Fibroblast of lung (primary cell): Measurements from ENCODE around the gene DGAT2. TPM values are rescaled to one million over a fixed set of nuclear protein-coding genes. Genes with fewer than 3 reads are reported as not detected.

Experiments
- DNase-seq, 2 donors: peaks; one replicate each; pipeline versions ENCODE4 v3.0.0 to v3.0.0-alpha.2; 2010; ENCODE audit warnings: low read depth in 2 of 2
- H2AFZ ChIP-seq: 2 replicates; pipeline ENCODE4 v1.5.1; 2012; ENCODE audit warnings: low read length, control low read depth, inconsistent platforms
- H3K27ac ChIP-seq: 2 replicates; pipeline ENCODE4 v1.5.1; 2011; ENCODE audit warnings: low read length, control low read depth; ENCODE audit not compliant: insufficient read depth
- H3K27me3 ChIP-seq: 2 replicates; pipeline ENCODE4 v1.5.1; 2011; ENCODE audit warnings: mild to moderate bottlenecking, low read length; ENCODE audit not compliant: control insufficient read depth, insufficient read depth
- H3K36me3 ChIP-seq: 2 replicates; pipeline ENCODE4 v1.5.1; 2011; ENCODE audit warnings: low read length; ENCODE audit not compliant: control insufficient read depth, insufficient read depth
- H3K4me1 ChIP-seq: 2 replicates; pipeline ENCODE4 v1.5.1; 2011; ENCODE audit warnings: low read length; ENCODE audit not compliant: control insufficient read depth, insufficient read depth; ENCODE audit errors: extremely low read depth
- H3K4me2 ChIP-seq: 2 replicates; pipeline ENCODE4 v1.5.1; 2011; ENCODE audit warnings: low read length, control low read depth; ENCODE audit not compliant: insufficient read depth; ENCODE audit errors: extremely low read depth
- H3K4me3 ChIP-seq, 4 experiments: fragments of 200-600 bp in 1 of 4; sonication (generic) in 1 of 4; replicated peaks in 1 of 4; 2 replicates each; pipeline ENCODE4 v1.5.1; 2011 to 2016; ENCODE audit warnings: low read length in 4 of 4, low read depth in 3 of 4, mild to moderate bottlenecking in 3 of 4, control low read depth in 2 of 4, inconsistent platforms in 1 of 4, mixed read lengths in 1 of 4; ENCODE audit not compliant: insufficient read depth in 1 of 4; ENCODE audit errors: control extremely low read depth in 1 of 4
- H3K79me2 ChIP-seq: 2 replicates; pipeline ENCODE4 v1.5.1; 2012; ENCODE audit warnings: mild to moderate bottlenecking, low read length, inconsistent platforms; ENCODE audit not compliant: control insufficient read depth, insufficient read depth
- H3K9ac ChIP-seq: 2 replicates; pipeline ENCODE4 v1.5.1; 2011; ENCODE audit warnings: mild to moderate bottlenecking, low read length, control low read depth; ENCODE audit not compliant: insufficient read depth
- H3K9me3 ChIP-seq: 2 replicates; pipeline ENCODE4 v1.5.1; 2012; ENCODE audit warnings: low read depth, low read length; ENCODE audit not compliant: control insufficient read depth, insufficient read depth
- H4K20me1 ChIP-seq: 2 replicates; pipeline ENCODE4 v1.5.1; 2011; ENCODE audit warnings: low read length; ENCODE audit not compliant: control insufficient read depth, insufficient read depth; ENCODE audit errors: extremely low read depth
- CTCF ChIP-seq, 2 donors: IDR thresholded peaks in 1 of 2; conservative IDR thresholded peaks in 1 of 2; 1 replicate in 1 of 2; 2 replicates in 1 of 2; pipeline ENCODE4 v1.5.1; 2011 to 2012; ENCODE audit warnings: low read length in 2 of 2, control low read depth in 1 of 2, inconsistent platforms in 1 of 2, low read depth in 1 of 2, mild to moderate bottlenecking in 1 of 2
- EZH2 ChIP-seq: IDR thresholded peaks from 2 replicates; pipeline ENCODE4 v1.5.1; 2012; ENCODE audit warnings: low read length, control low read depth, mild to moderate bottlenecking; ENCODE audit errors: missing control alignments
- polyA plus RNA-seq, 2 donors: library from polyadenylated mRNA; depleted of rRNA in 1 of 2; stranded (reverse) in 1 of 2; unstranded in 1 of 2; fragments of >200 nt; gene quantifications; 2 replicates each; pipeline ENCODE4 v1.2.1, GENCODE V29; 2011 to 2012; ENCODE audit warnings: missing spikeins in 1 of 2
- total RNA-seq: library from RNA; depleted of rRNA; stranded (reverse); fragments of >200 nt; gene quantifications from 2 replicates; pipeline ENCODE4 v1.2.1, GENCODE V29; 2014

Gene DGAT2
- total and polyA plus RNA-seq, 2 donors (not counting 1 experiment from before 2014, with no cell fraction given) = 0.32 to 1.3 TPM

GRCh38 chr11:75763846-75764245 is 4.7 kb upstream of the DGAT2 start:
- H3K9me3 ChIP-seq = no peaks in the 10 kb centered on the region
- no peak overlapping the region for H3K27ac ChIP-seq
- TF ChIP-seq CTCF (conservative IDR thresholded peaks at IDR 0.05 in 1 of 2, IDR thresholded peaks at IDR 0.05 in 1 of 2; ENCODE audit: low read depth in 1 of 2, low read length in 2 of 2) = no peak
- TF ChIP-seq EZH2 = no peak
- no peak overlapping the region for H3K4me3 ChIP-seq
- no peak for DNase-seq
- H3K79me2 ChIP-seq = no peaks in the 10 kb centered on the region
- no peaks in the 10 kb centered on the region for H4K20me1 ChIP-seq
- H3K9ac ChIP-seq = no peak overlapping the region
- H3K4me2 ChIP-seq = no peak overlapping the region
- H3K4me1 ChIP-seq = no peaks in the 10 kb centered on the region
- H3K36me3 ChIP-seq = no peaks in the 10 kb centered on the region
- peaks cover 18% of the 10 kb centered on the region for H3K27me3 ChIP-seq
- no peak overlapping the region for H2AFZ ChIP-seq

- Histone ChIP-seq H3K27me3 (peaks cover 29% of the 10 kb centered on the region), H3K36me3 (no peaks in the 10 kb centered on the region), H3K27ac (no peak overlapping the region), H3K4me2 (no peak overlapping the region), H4K20me1 (no peaks in the 10 kb centered on the region), H3K4me3 (no peak overlapping the region), H3K79me2 (no peaks in the 10 kb centered on the region), H2AFZ (no peak overlapping the region), H3K9ac (no peak overlapping the region), H3K4me1 (no peaks in the 10 kb centered on the region), H3K9me3 (no peaks in the 10 kb centered on the region)
- no peak for TF ChIP-seq EZH2
- no peak for TF ChIP-seq CTCF (conservative IDR thresholded peaks at IDR 0.05 in 1 of 2, IDR thresholded peaks at IDR 0.05 in 1 of 2; ENCODE audit: low read depth in 1 of 2, low read length in 2 of 2)
- no peak for DNase-seq
These were observed 3.5 kb upstream of the DGAT2 start for GRCh38 chr11:75765116-75765515.

- H3K4me1 ChIP-seq = no peaks in the 10 kb centered on the region
- H3K27me3 ChIP-seq = peaks cover 36% of the 10 kb centered on the region
- no peak overlapping the region for H3K4me3 ChIP-seq
- no peaks in the 10 kb centered on the region for H3K79me2 ChIP-seq
- no peak overlapping the region for H3K27ac ChIP-seq
- no peaks in the 10 kb centered on the region for H3K9me3 ChIP-seq
- H3K4me2 ChIP-seq = no peak overlapping the region
- no peaks in the 10 kb centered on the region for H3K36me3 ChIP-seq
- DNase-seq = no peak
- TF ChIP-seq EZH2 = no peak
- TF ChIP-seq CTCF (conservative IDR thresholded peaks at IDR 0.05 in 1 of 2, IDR thresholded peaks at IDR 0.05 in 1 of 2; ENCODE audit: low read depth in 1 of 2, low read length in 2 of 2) = no peak
- H3K9ac ChIP-seq = no peak overlapping the region
- H2AFZ ChIP-seq = no peak overlapping the region
- no peaks in the 10 kb centered on the region for H4K20me1 ChIP-seq
These were observed 1.9 kb upstream of the DGAT2 start for GRCh38 chr11:75766443-75767227.
